Measurements from ENCODE around the gene TGM4.

DNA sequence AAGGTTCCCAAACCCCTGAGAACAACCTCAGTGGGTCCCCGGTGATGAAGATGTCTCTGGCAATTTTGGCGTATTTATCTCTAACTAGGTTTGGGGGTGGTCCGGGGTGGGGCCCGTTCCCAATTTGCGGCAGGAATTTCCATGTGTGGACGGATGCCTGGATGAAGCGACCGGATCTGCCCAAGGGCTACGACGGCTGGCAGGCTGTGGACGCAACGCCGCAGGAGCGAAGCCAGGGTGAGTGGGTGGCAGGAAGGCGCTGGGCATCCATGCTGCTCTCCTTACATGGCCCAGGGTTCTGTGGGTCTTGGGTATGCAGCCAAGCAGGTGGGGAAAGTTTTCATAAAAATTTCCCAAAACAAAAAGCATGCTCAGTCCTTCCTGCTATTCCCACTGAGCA, 29.3 kb downstream of the TGM4 start:
- TF ChIP-seq, protein P1, sequence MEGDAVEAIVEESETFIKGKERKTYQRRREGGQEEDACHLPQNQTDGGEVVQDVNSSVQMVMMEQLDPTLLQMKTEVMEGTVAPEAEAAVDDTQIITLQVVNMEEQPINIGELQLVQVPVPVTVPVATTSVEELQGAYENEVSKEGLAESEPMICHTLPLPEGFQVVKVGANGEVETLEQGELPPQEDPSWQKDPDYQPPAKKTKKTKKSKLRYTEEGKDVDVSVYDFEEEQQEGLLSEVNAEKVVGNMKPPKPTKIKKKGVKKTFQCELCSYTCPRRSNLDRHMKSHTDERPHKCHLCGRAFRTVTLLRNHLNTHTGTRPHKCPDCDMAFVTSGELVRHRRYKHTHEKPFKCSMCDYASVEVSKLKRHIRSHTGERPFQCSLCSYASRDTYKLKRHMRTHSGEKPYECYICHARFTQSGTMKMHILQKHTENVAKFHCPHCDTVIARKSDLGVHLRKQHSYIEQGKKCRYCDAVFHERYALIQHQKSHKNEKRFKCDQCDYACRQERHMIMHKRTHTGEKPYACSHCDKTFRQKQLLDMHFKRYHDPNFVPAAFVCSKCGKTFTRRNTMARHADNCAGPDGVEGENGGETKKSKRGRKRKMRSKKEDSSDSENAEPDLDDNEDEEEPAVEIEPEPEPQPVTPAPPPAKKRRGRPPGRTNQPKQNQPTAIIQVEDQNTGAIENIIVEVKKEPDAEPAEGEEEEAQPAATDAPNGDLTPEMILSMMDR (conservative IDR thresholded peaks at IDR 0.05): no peak
- no peak for TF ChIP-seq EZH2 (IDR thresholded peaks at IDR 0.05; ENCODE audit: low read depth)
